ENCODE data around the gene CASTOR1.

DNA sequence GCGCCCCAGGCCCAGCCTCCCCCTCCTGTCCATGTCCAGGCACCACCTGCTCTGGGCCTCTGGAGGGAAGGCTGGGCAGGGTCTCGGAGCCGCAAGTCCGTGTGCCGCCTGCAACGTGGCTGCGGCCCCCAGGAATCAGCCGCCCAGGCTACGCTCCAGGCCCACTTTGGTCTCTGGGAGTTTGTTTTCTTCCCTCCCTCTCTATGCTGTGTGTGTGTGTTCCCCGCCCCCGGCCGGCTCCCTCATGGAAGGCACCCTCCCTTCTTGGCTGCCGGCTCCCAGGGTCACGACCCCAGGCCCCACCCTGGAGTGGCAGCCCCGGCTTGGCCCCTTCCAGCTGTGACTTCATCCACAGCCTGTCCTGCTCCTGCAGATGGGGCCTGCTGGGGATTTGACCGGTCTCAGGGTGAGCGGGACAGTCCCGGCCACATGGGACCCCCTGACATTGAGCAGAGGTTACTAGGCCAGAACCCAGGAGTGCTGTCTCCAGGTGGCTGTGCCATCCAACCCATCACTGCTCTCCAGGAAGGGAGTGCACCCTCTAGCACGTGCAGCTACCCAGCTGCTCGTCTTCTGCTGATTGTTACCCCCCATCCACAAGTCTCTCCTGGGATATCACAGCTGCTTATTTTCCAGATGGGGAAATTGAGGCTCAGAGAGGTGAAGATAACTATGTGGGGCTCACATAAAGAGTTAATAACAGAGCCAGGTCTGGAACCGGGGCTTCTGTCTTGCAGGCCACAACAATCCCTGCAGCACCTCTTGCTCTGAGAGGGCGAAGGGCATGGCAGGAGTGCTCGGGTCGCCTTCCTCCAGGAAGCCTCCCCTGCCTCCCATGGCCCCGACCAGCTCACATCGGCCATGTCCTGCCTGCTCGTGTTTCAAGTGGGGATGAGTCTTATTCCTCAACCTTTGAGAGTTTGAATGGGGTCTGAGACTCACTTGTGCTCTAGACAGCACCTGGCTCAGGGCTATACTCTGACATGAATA lies 40.0 kb downstream of the CASTOR1 start:
- TF ChIP-seq CTCF (IDR thresholded peaks at IDR 0.05) (no peak), POLR2A (IDR thresholded peaks at IDR 0.05) (no peak)

Measured in thyroid gland (tissue), 4 donors.